HepG2 (cell line): ENCODE results near the gene CRY1. TPM values are rescaled to one million over a fixed set of nuclear protein-coding genes. Genes with fewer than 3 reads are reported as not detected.

ENCODE experiments used
- ATM ChIP-seq: fragments of 450-650 bp; IDR thresholded peaks from 2 replicates; pipeline ENCODE4 v1.7.1; 2017; ENCODE audit warnings: mild to moderate bottlenecking, borderline replicate concordance
- CHCHD3 ChIP-seq: sonication (generic); formaldehyde crosslinking; IDR thresholded peaks from 2 replicates; pipeline ENCODE4 v1.8.0; 2022; ENCODE audit warnings: mild to moderate bottlenecking, missing genetic modification reagents, moderate library complexity
- EED ChIP-seq: sonication (generic); formaldehyde crosslinking; IDR thresholded peaks from 2 replicates; pipeline ENCODE4 v1.5.0; 2020; ENCODE audit warnings: mild to moderate bottlenecking, missing genetic modification reagents
- EP300 ChIP-seq, 3 experiments: sonication (generic) in 1 of 3; formaldehyde crosslinking in 1 of 3; IDR thresholded peaks; 2 replicates each; pipeline versions ENCODE4 v1.5.1 to v1.6.1; 2011 to 2020; ENCODE audit warnings: low read depth in 2 of 3, low read length in 2 of 3, borderline replicate concordance in 1 of 3, improper control_type of control experiment in 1 of 3, mild to moderate bottlenecking in 1 of 3, missing genetic modification reagents in 1 of 3, moderate library complexity in 1 of 3
- HNRNPL ChIP-seq: fragments of 200-400 bp; formaldehyde crosslinking; IDR thresholded peaks from 2 replicates; pipeline ENCODE4 v1.6.1; 2017; ENCODE audit warnings: mild to moderate bottlenecking, low read depth, low read length
- KLF11 ChIP-seq: IDR thresholded peaks from 2 replicates; pipeline ENCODE4 v1.6.1; 2016; ENCODE audit warnings: missing compliant biosample characterization
- NCOA2 ChIP-seq: sonication (generic); formaldehyde crosslinking; IDR thresholded peaks from 2 replicates; pipeline ENCODE4 v1.8.0; 2022; ENCODE audit warnings: inconsistent platforms
- NR2F6 ChIP-seq, 2 experiments: IDR thresholded peaks; 2 replicates each; pipeline ENCODE4 v1.6.1; 2016; ENCODE audit warnings: antibody characterized with exemption in 1 of 2, mild to moderate bottlenecking in 1 of 2
- POGZ ChIP-seq: sonication (generic); formaldehyde crosslinking; IDR thresholded peaks from 2 replicates; pipeline ENCODE4 v1.4.0; 2020; ENCODE audit warnings: mild to moderate bottlenecking, missing genetic modification reagents
- RFXANK ChIP-seq: IDR thresholded peaks from 2 replicates; pipeline ENCODE4 v1.6.1; 2016
- SNAPC2 ChIP-seq: sonication (generic); formaldehyde crosslinking; IDR thresholded peaks from 2 replicates; pipeline ENCODE4 v1.8.1; 2022; ENCODE audit warnings: mild to moderate bottlenecking, missing genetic modification reagents
- SOX5 ChIP-seq: IDR thresholded peaks from 2 replicates; pipeline ENCODE4 v1.6.1; 2016; ENCODE audit warnings: borderline replicate concordance
- ZNF251 ChIP-seq: sonication (generic); formaldehyde crosslinking; IDR thresholded peaks from 2 replicates; pipeline ENCODE4 v1.9.0; 2021; ENCODE audit warnings: mild to moderate bottlenecking, missing genetic modification reagents
- ZNF441 ChIP-seq: sonication (generic); formaldehyde crosslinking; IDR thresholded peaks from 2 replicates; pipeline ENCODE4 v1.7.0; 2021; ENCODE audit warnings: missing genetic modification reagents, borderline replicate concordance
- ZNF543 ChIP-seq: sonication (generic); formaldehyde crosslinking; IDR thresholded peaks from 2 replicates; pipeline ENCODE4 v1.4.0; 2020; ENCODE audit warnings: mild to moderate bottlenecking, missing genetic modification reagents
- ZNF546 ChIP-seq: sonication (generic); formaldehyde crosslinking; conservative IDR thresholded peaks from 2 replicates; pipeline ENCODE4 v1.8.1; 2023; ENCODE audit warnings: mild to moderate bottlenecking, missing genetic modification reagents
- ZNF616 ChIP-seq: sonication (generic); formaldehyde crosslinking; IDR thresholded peaks from 2 replicates; pipeline ENCODE4 v1.5.0; 2020; ENCODE audit warnings: low read depth, mild to moderate bottlenecking, missing genetic modification reagents
- polyA plus RNA-seq, 8 experiments: library from polyadenylated mRNA; depleted of rRNA in 3 of 8; stranded (reverse) in 7 of 8; unstranded in 1 of 8; fragments of >200 nt; fragmentation: Illumina TruSeq in 4 of 8; extraction: Trizol in 4 of 8; gene quantifications; 2 replicates each; pipeline versions ENCODE4 v1.2.1 to v1.2.3, GENCODE V29; 2011 to 2016; ENCODE audit warnings: low read depth in 4 of 8, missing spikeins in 1 of 8, mixed read lengths in 1 of 8; ENCODE audit not compliant: insufficient read depth in 1 of 8
- total RNA-seq, 5 experiments: library from RNA; depleted of rRNA; stranded (reverse); fragments of >200 nt; fragmentation: Illumina TruSeq; extraction: Trizol; gene quantifications; 2 replicates each; pipeline ENCODE4 v1.2.3, GENCODE V29; 2016; ENCODE audit warnings: low read depth in 1 of 5
- TF ChIP-seq, protein P1 (sequence below): sonication (generic); formaldehyde crosslinking; IDR thresholded peaks from 2 replicates; pipeline ENCODE4 v1.4.0; 2020; ENCODE audit warnings: low read depth, mild to moderate bottlenecking, missing genetic modification reagents
- TF ChIP-seq, protein P2 (sequence below): sonication (generic); formaldehyde crosslinking; IDR thresholded peaks from 2 replicates; pipeline ENCODE4 v1.4.0; 2020; ENCODE audit warnings: missing genetic modification reagents
- TF ChIP-seq, protein P3 (sequence below): sonication (generic); formaldehyde crosslinking; IDR thresholded peaks from 2 replicates; pipeline ENCODE4 v1.8.0; 2022; ENCODE audit warnings: mild to moderate bottlenecking, missing genetic modification reagents, moderate library complexity
- TF ChIP-seq, protein P4 (sequence below): sonication (generic); formaldehyde crosslinking; IDR thresholded peaks from 2 replicates; pipeline ENCODE4 v1.4.0; 2020; ENCODE audit warnings: low read depth, missing genetic modification reagents
- TF ChIP-seq, protein P5 (sequence below): sonication (generic); formaldehyde crosslinking; IDR thresholded peaks from 2 replicates; pipeline ENCODE4 v1.5.0; 2020; ENCODE audit warnings: missing genetic modification reagents

The CRY1 gene
- total and polyA plus RNA-seq, 2 of the 13 experiments (the other 11 are each of a cell fraction or from before 2014, with no cell fraction given): 11.4 to 13.9 TPM

DNA sequence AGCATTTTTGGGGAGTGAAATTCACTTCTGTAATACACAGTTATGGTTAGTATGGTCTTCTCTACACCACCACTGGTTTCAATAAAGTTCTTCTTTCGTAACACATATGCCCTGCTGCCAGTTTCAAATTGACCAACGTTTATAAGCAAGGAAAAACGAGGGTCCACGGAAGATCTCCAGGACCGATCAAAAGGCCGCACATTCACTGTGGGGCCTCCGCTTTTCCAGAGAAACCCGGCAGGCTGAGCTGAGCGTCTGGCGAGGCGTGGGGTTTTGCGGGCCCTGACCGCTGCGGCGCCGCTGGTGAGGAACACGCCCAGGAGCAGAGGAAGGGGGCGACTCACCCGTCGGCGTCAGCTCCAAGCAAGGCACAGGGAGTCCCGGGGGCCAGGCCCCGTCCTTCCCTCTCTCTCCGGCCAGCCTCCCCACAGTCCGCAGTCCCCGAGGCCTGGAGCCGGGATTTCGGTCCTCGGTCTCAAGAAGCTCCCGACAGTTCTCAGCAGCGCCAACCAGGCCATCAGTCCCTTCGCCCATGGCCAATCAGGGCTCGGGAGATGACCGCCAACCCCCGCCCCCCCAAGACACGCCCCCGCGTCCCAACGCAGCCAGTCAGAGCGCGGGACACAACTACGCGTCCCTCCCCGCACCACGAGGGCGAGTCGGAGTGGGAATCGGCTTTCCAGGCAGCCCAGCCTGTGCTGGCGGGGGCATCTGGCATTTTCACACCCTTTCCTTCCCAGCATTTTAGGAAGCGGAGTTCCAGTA is 106.5 kb downstream of the CRY1 start, which contains the start of gene MTERF2 (continued):
- TF ChIP-seq ATM (no peak), ZNF543 (CRISPR knock-in tag) (no peak), CHCHD3 (CRISPR knock-in tag) (no peak), NR2F6 (IDR thresholded peaks at IDR 0.05) (no peak), NR2F6 (CRISPR knock-in tag; IDR thresholded peaks at IDR 0.05) (no peak), NCOA2 (no peak), POGZ (peak; percentile 86), HNRNPL (no peak), ZNF251 (CRISPR knock-in tag) (no peak), SOX5 (CRISPR knock-in tag) (no peak), SNAPC2 (CRISPR knock-in tag) (peak; percentile 83), KLF11 (CRISPR knock-in tag) (no peak), RFXANK (CRISPR knock-in tag) (no peak), ZNF616 (CRISPR knock-in tag) (no peak), ZNF546 (no peak), EP300 (IDR thresholded peaks at IDR 0.05; ENCODE audit: low read depth in 2 of 2, low read length in 2 of 2) (no peak), EP300 (CRISPR knock-in tag; IDR thresholded peaks at IDR 0.05; ENCODE audit: borderline replicate concordance) (no peak), ZNF441 (CRISPR knock-in tag) (peak; percentile 82; the same call in 1 of the 2 replicates), EED (CRISPR knock-in tag) (no peak)
- TF ChIP-seq, protein P1, sequence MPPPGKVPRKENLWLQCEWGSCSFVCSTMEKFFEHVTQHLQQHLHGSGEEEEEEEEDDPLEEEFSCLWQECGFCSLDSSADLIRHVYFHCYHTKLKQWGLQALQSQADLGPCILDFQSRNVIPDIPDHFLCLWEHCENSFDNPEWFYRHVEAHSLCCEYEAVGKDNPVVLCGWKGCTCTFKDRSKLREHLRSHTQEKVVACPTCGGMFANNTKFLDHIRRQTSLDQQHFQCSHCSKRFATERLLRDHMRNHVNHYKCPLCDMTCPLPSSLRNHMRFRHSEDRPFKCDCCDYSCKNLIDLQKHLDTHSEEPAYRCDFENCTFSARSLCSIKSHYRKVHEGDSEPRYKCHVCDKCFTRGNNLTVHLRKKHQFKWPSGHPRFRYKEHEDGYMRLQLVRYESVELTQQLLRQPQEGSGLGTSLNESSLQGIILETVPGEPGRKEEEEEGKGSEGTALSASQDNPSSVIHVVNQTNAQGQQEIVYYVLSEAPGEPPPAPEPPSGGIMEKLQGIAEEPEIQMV (CRISPR knock-in tag): no peak; the same call in 1 of the 2 replicates
- TF ChIP-seq, protein P2, sequence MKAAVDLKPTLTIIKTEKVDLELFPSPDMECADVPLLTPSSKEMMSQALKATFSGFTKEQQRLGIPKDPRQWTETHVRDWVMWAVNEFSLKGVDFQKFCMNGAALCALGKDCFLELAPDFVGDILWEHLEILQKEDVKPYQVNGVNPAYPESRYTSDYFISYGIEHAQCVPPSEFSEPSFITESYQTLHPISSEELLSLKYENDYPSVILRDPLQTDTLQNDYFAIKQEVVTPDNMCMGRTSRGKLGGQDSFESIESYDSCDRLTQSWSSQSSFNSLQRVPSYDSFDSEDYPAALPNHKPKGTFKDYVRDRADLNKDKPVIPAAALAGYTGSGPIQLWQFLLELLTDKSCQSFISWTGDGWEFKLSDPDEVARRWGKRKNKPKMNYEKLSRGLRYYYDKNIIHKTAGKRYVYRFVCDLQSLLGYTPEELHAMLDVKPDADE (CRISPR knock-in tag): peak; percentile 57; the same call in 1 of the 2 replicates
- TF ChIP-seq, protein P3, sequence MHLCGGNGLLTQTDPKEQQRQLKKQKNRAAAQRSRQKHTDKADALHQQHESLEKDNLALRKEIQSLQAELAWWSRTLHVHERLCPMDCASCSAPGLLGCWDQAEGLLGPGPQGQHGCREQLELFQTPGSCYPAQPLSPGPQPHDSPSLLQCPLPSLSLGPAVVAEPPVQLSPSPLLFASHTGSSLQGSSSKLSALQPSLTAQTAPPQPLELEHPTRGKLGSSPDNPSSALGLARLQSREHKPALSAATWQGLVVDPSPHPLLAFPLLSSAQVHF (CRISPR knock-in tag): no peak
- TF ChIP-seq, protein P4, sequence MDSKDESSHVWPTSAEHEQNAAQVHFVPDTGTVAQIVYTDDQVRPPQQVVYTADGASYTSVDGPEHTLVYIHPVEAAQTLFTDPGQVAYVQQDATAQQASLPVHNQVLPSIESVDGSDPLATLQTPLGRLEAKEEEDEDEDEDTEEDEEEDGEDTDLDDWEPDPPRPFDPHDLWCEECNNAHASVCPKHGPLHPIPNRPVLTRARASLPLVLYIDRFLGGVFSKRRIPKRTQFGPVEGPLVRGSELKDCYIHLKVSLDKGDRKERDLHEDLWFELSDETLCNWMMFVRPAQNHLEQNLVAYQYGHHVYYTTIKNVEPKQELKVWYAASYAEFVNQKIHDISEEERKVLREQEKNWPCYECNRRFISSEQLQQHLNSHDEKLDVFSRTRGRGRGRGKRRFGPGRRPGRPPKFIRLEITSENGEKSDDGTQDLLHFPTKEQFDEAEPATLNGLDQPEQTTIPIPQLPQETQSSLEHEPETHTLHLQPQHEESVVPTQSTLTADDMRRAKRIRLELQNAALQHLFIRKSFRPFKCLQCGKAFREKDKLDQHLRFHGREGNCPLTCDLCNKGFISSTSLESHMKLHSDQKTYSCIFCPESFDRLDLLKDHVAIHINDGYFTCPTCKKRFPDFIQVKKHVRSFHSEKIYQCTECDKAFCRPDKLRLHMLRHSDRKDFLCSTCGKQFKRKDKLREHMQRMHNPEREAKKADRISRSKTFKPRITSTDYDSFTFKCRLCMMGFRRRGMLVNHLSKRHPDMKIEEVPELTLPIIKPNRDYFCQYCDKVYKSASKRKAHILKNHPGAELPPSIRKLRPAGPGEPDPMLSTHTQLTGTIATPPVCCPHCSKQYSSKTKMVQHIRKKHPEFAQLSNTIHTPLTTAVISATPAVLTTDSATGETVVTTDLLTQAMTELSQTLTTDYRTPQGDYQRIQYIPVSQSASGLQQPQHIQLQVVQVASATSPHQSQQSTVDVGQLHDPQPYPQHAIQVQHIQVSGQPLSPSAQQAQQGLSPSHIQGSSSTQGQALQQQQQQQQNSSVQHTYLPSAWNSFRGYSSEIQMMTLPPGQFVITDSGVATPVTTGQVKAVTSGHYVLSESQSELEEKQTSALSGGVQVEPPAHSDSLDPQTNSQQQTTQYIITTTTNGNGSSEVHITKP (CRISPR knock-in tag): no peak; the same call in 1 of the 2 replicates
- TF ChIP-seq, protein P5, sequence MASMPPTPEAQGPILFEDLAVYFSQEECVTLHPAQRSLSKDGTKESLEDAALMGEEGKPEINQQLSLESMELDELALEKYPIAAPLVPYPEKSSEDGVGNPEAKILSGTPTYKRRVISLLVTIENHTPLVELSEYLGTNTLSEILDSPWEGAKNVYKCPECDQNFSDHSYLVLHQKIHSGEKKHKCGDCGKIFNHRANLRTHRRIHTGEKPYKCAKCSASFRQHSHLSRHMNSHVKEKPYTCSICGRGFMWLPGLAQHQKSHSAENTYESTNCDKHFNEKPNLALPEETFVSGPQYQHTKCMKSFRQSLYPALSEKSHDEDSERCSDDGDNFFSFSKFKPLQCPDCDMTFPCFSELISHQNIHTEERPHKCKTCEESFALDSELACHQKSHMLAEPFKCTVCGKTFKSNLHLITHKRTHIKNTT (CRISPR knock-in tag): no peak
